HCT116 (cell line): ENCODE measurements around the gene CKMT1B.
"Not testable (repeated sequence)": the region's sequence is repeated elsewhere in the genome, so short reads cannot be mapped to it uniquely, and the experiment has no call there.

Experiments used
- ELF1 ChIP-seq: IDR thresholded peaks from 2 replicates; pipeline ENCODE4 v1.6.1; 2012; ENCODE audit warnings: low read depth, borderline replicate concordance
- EZH2 ChIP-seq: fragments of 200-600 bp; sonication (generic); IDR thresholded peaks from 2 replicates; pipeline ENCODE4 v1.6.1; 2017; ENCODE audit warnings: antibody characterized with exemption, mixed run types
- JUND ChIP-seq: IDR thresholded peaks from 2 replicates; pipeline ENCODE4 v1.6.1; 2012
- POLR2A ChIP-seq: IDR thresholded peaks from 2 replicates; pipeline ENCODE4 v1.7.0; 2011; ENCODE audit warnings: borderline replicate concordance; ENCODE audit not compliant: insufficient read depth, insufficient read length; ENCODE audit errors: extremely low read depth
- POLR2AphosphoS5 ChIP-seq: IDR thresholded peaks from 2 replicates; pipeline ENCODE4 v1.6.1; 2011; ENCODE audit warnings: mild to moderate bottlenecking, low read depth, low read length, moderate library complexity
- RAD21 ChIP-seq: IDR thresholded peaks from 2 replicates; pipeline ENCODE4 v1.6.1; 2012; ENCODE audit warnings: low read depth, mild to moderate bottlenecking
- SP1 ChIP-seq: IDR thresholded peaks from 2 replicates; pipeline ENCODE4 v1.6.1; 2012; ENCODE audit warnings: low read depth
- SRF ChIP-seq: IDR thresholded peaks from 2 replicates; pipeline ENCODE4 v1.6.1; 2012; ENCODE audit warnings: low read depth
- YY1 ChIP-seq: IDR thresholded peaks from 2 replicates; pipeline ENCODE4 v1.6.1; 2011; ENCODE audit warnings: low read length, low read depth, moderate library complexity, mild to moderate bottlenecking; ENCODE audit not compliant: insufficient replicate concordance; ENCODE audit errors: extremely low read depth
- ZNF274 ChIP-seq: fragments of 200-500 bp; sonication (Bioruptor generic); IDR thresholded peaks from 2 replicates; pipeline ENCODE4 v1.6.1; 2014; ENCODE audit warnings: mild to moderate bottlenecking, low read depth, low read length, inconsistent platforms
- TF ChIP-seq, protein P1 (sequence below), 3 experiments: fragments of 200-600 bp in 1 of 3; sonication (generic) in 1 of 3; IDR thresholded peaks in 2 of 3; conservative IDR thresholded peaks in 1 of 3; 2 replicates each; pipeline ENCODE4 v1.5.1; 2012 to 2017; ENCODE audit warnings: low read depth in 2 of 3, low read length in 2 of 3, antibody characterized with exemption in 1 of 3, borderline replicate concordance in 1 of 3, control low read depth in 1 of 3, mild to moderate bottlenecking in 1 of 3, mixed read lengths in 1 of 3, mixed run types in 1 of 3, moderate library complexity in 1 of 3; ENCODE audit not compliant: insufficient read depth in 1 of 3
- TF ChIP-seq, protein P2 (sequence below): IDR thresholded peaks from 2 replicates; pipeline ENCODE4 v1.6.1; 2012

DNA sequence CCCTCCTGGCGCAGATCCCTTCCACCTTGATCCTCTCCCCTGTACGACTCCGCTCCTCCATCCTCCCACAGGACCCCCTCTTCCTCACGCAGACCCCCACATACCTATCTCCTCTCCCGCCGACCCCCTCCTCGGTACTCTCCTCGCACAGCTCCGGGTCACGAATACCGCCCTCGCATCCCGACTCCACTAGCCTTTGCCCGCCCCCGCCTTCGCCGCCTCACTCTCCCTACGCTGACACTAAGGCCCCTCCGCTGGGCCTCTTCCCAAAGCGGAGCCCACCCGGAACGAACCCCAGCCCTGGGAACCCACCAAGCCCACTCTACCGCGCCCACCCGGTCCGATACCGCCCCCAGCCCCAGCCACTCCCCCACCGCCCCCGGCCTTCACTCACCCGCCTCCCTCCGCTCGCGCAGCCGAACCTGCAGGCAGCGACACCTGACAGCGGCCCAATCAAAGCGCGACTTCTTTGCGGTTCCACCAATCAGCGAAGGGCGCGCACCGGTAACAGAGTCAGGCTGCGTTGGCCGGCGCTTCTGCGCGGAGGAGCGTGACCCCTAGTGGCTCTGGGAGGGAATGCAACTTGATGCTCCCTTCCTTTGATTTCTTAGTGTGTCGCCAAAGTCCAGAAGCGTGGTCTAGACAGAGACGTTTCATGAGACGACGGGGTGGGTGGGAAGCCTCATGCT, 3.9 kb upstream of the CKMT1B start, which contains the start of gene PPIP5K1:
- TF ChIP-seq, protein P1, sequence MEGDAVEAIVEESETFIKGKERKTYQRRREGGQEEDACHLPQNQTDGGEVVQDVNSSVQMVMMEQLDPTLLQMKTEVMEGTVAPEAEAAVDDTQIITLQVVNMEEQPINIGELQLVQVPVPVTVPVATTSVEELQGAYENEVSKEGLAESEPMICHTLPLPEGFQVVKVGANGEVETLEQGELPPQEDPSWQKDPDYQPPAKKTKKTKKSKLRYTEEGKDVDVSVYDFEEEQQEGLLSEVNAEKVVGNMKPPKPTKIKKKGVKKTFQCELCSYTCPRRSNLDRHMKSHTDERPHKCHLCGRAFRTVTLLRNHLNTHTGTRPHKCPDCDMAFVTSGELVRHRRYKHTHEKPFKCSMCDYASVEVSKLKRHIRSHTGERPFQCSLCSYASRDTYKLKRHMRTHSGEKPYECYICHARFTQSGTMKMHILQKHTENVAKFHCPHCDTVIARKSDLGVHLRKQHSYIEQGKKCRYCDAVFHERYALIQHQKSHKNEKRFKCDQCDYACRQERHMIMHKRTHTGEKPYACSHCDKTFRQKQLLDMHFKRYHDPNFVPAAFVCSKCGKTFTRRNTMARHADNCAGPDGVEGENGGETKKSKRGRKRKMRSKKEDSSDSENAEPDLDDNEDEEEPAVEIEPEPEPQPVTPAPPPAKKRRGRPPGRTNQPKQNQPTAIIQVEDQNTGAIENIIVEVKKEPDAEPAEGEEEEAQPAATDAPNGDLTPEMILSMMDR (IDR thresholded peaks at IDR 0.05 in 2 of 3, conservative IDR thresholded peaks at IDR 0.05 in 1 of 3; ENCODE audit: borderline replicate concordance in 1 of 3, insufficient read depth in 1 of 3, low read depth in 2 of 3, low read length in 2 of 3): not testable (repeated sequence)
- TF ChIP-seq EZH2, JUND, SRF, POLR2A, RAD21, ELF1, SP1, ZNF274, POLR2AphosphoS5, YY1: not testable (repeated sequence)
- TF ChIP-seq, protein P2, sequence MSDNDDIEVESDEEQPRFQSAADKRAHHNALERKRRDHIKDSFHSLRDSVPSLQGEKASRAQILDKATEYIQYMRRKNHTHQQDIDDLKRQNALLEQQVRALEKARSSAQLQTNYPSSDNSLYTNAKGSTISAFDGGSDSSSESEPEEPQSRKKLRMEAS: not testable (repeated sequence)
